GM21529 (cell line): ENCODE results near the gene ADGRF4.

ENCODE experiments used
- ATAC-seq: cut with Tn5 transposase; IDR thresholded peaks from one replicate; pipeline ENCODE4 v1.9.1; 2021; ENCODE audit not compliant: unreplicated experiment

The ADGRF4 gene

GRCh38 chr6:47698342-47698787, at the start of gene ADGRF4:
ADGRF4 (plus strand) TSS chr6:47698580; CDS start chr6:47707246, 8,666 bp downstream.
- ATAC-seq, result no peak

- ATAC-seq, result no peak
Observed at GRCh38 chr6:47650553-47651432, 47.6 kb upstream of the ADGRF4 start.

GRCh38 chr6:47651505-47651944, 46.9 kb upstream of the ADGRF4 start:
- no peak for ATAC-seq

GRCh38 chr6:47653706-47654105, 44.7 kb upstream of the ADGRF4 start:
- no peak for ATAC-seq

- ATAC-seq, result no peak
Observed at GRCh38 chr6:47654255-47654654, 44.1 kb upstream of the ADGRF4 start.

GRCh38 chr6:47655719-47656595, 42.4 kb upstream of the ADGRF4 start:
- ATAC-seq, result no peak

GRCh38 chr6:47661960-47662359, 36.4 kb upstream of the ADGRF4 start:
- no peak for ATAC-seq

GRCh38 chr6:47663462-47664216, 34.7 kb upstream of the ADGRF4 start:
- no peak for ATAC-seq

GRCh38 chr6:47665112-47665511, 33.3 kb upstream of the ADGRF4 start:
- ATAC-seq, result no peak

- ATAC-seq, result no peak
Observed at GRCh38 chr6:47669684-47670513, 28.5 kb upstream of the ADGRF4 start.

GRCh38 chr6:47670851-47671250, 27.5 kb upstream of the ADGRF4 start:
- ATAC-seq, result no peak

- no peak for ATAC-seq
Observed at GRCh38 chr6:47671777-47672176, 26.6 kb upstream of the ADGRF4 start.

GRCh38 chr6:47672816-47673215, 25.6 kb upstream of the ADGRF4 start:
- no peak for ATAC-seq

GRCh38 chr6:47674673-47675072, 23.7 kb upstream of the ADGRF4 start:
- no peak for ATAC-seq

- no peak for ATAC-seq
Observed at GRCh38 chr6:47677381-47678100, 20.8 kb upstream of the ADGRF4 start.

GRCh38 chr6:47678739-47679138, 19.6 kb upstream of the ADGRF4 start:
- ATAC-seq, result no peak

- no peak for ATAC-seq
Observed at GRCh38 chr6:47679322-47679906, 19.0 kb upstream of the ADGRF4 start.

- ATAC-seq, result no peak
Observed at GRCh38 chr6:47680051-47680450, 18.3 kb upstream of the ADGRF4 start.

- no peak for ATAC-seq
Observed at GRCh38 chr6:47680724-47681123, 17.7 kb upstream of the ADGRF4 start.
